PC-3 (cell line): ENCODE measurements around the gene LENG9. TPM values are rescaled to one million over a fixed set of nuclear protein-coding genes. Genes with fewer than 3 reads are reported as not detected.

Experiments used
- ATAC-seq: fragments of 200-7000 bp; cut with Tn5 transposase; 2 replicates; pipeline ENCODE4 v1.9.1; 2020; ENCODE audit warnings: mild to moderate bottlenecking, moderate library complexity
- BruUV-seq: library from RNA; stranded (reverse); fragments of 400-500 nt; replicated peaks from 2 replicates; lab custom pipeline; 2021; lab: Mats Ljungman, UMichigan
- CTCF ChIA-PET: fragments of 300-600 bp; sonication (Branson Sonifier 250); formaldehyde crosslinking; loops from one replicate; lab custom pipeline; 2022; ENCODE audit warnings: antibody characterized with exemption; lab: Charles Lee
- POLR2A ChIA-PET: fragments of 300-600 bp; sonication (Branson Sonifier 250); formaldehyde crosslinking; loops from one replicate; lab custom pipeline; 2022; ENCODE audit warnings: antibody characterized with exemption; ENCODE audit not compliant: unreplicated experiment; lab: Charles Lee
- DNase-seq: peaks from one replicate; pipeline ENCODE4 v3.0.0-alpha.2; 2015
- H2AFZ ChIP-seq: fragments of 300-600 bp; sonication (generic); 2 replicates; pipeline ENCODE4 v1.6.0; 2016; ENCODE audit warnings: antibody characterized with exemption, low read length
- H3F3A ChIP-seq: fragments of 300-600 bp; sonication (generic); one replicate; pipeline ENCODE4 v1.6.0; 2017; ENCODE audit warnings: antibody characterized with exemption, low read length, control low read depth, mild to moderate bottlenecking; ENCODE audit not compliant: unreplicated experiment
- H3K27ac ChIP-seq: fragments of 300-600 bp; sonication (generic); 2 replicates; pipeline ENCODE4 v1.5.1; 2016; ENCODE audit warnings: mild to moderate bottlenecking, low read length
- H3K27me3 ChIP-seq: fragments of 300-600 bp; sonication (generic); 2 replicates; pipeline ENCODE4 v1.6.1; 2016; ENCODE audit warnings: low read length, mixed read lengths
- H3K36me3 ChIP-seq: fragments of 300-600 bp; sonication (generic); 2 replicates; pipeline ENCODE4 v1.6.1; 2016; ENCODE audit warnings: low read depth, mixed run types, low read length, mixed read lengths
- H3K4me1 ChIP-seq: fragments of 300-600 bp; sonication (generic); 2 replicates; pipeline ENCODE4 v1.5.1; 2016; ENCODE audit warnings: low read length; ENCODE audit not compliant: insufficient read depth
- H3K4me2 ChIP-seq: fragments of 300-600 bp; sonication (generic); 2 replicates; pipeline ENCODE4 v1.6.0; 2016; ENCODE audit warnings: low read length
- H3K4me3 ChIP-seq: fragments of 300-600 bp; sonication (generic); 2 replicates; pipeline ENCODE4 v1.5.1; 2016; ENCODE audit warnings: mild to moderate bottlenecking, low read length, mixed read lengths
- H3K79me2 ChIP-seq: fragments of 300-600 bp; sonication (generic); 2 replicates; pipeline ENCODE4 v1.6.1; 2017; ENCODE audit warnings: low read length, mixed read lengths
- H3K9ac ChIP-seq: fragments of 300-600 bp; sonication (generic); 2 replicates; pipeline ENCODE4 v1.6.0; 2016; ENCODE audit warnings: mild to moderate bottlenecking, low read length
- H3K9me2 ChIP-seq: fragments of 300-600 bp; sonication (generic); replicated peaks from 2 replicates; pipeline ENCODE4 v1.6.1; 2016; ENCODE audit warnings: mixed run types, low read length, mixed read lengths
- H3K9me3 ChIP-seq: fragments of 300-600 bp; sonication (generic); 2 replicates; pipeline ENCODE4 v1.6.1; 2016; ENCODE audit warnings: low read length, mixed read lengths
- H4K20me1 ChIP-seq: fragments of 300-600 bp; sonication (generic); 2 replicates; pipeline ENCODE4 v1.6.1; 2016; ENCODE audit warnings: low read length, mixed read lengths
- CTCF ChIP-seq: fragments of 300-600 bp; sonication (generic); conservative IDR thresholded peaks from 2 replicates; pipeline ENCODE4 v1.5.1; 2017; ENCODE audit warnings: antibody characterized with exemption, low read depth, mild to moderate bottlenecking, low read length
- EZH2 ChIP-seq: fragments of 300-600 bp; sonication (generic); IDR thresholded peaks from one replicate; pipeline ENCODE4 v1.6.1; 2017; ENCODE audit warnings: antibody characterized with exemption, mild to moderate bottlenecking, low read length; ENCODE audit not compliant: unreplicated experiment
- EZH2phosphoT487 ChIP-seq: fragments of 300-600 bp; sonication (generic); IDR thresholded peaks from 2 replicates; pipeline ENCODE4 v1.6.1; 2018; ENCODE audit warnings: mild to moderate bottlenecking, antibody characterized with exemption, low read length, borderline replicate concordance
- intact Hi-C: fragments of 100-400 bp; cut with micrococcal nuclease; formaldehyde crosslinking; loops from 2 replicates; pipeline ENCODE4 v1.9.0; 2023
- total RNA-seq: library from RNA; depleted of rRNA; stranded (reverse); fragments of >200 nt; gene quantifications from 2 replicates; pipeline ENCODE4 v1.2.3, GENCODE V29; 2014

The LENG9 gene
- total RNA-seq, 1 experiment from 2014 or later = 7.1 TPM

DNA sequence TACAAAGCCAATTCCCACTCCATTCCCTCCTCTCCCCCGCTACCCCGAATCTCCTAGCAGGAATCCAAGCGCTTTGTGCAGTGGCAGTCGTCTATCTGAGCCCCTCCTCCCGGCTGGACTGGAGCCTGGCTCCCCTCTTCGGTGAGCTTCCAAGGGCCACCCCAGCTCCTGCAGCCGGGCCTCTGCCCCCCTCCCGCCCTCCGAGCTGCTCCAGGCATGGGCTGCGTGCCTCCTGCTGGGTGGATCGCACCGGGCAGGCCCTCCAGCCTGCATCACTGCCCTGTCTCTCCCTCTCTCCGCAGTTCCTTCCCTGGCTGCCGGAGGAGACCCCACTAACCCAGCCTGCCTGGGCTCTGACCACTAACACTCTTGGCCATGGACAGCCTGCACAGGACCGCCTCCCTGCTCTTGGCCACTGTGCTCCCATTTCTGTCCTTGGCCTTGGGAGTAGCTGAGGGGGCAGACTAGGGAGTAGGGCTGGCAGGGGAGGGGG lies 27.5 kb downstream of the LENG9 start:
- Histone ChIP-seq H3K9me3 (no peaks in the 10 kb centered on the region), H3K4me2 (no peak overlapping the region), H3K79me2 (peaks cover 5% of the 10 kb centered on the region; the same call in 1 of the 2 replicates), H2AFZ (no peak overlapping the region), H3K9me2 (no peaks in the 10 kb centered on the region), H3K27me3 (no peaks in the 10 kb centered on the region), H3K4me1 (peaks cover 20% of the 10 kb centered on the region), H3K4me3 (no peak overlapping the region), H4K20me1 (0 out of 2 replicates have a peak, but pooled peaks cover 3% of the 10 kb centered on the region), H3K9ac (no peak overlapping the region), H3F3A (no peaks in the 10 kb centered on the region), H3K36me3 (no peaks in the 10 kb centered on the region), H3K27ac (no peak overlapping the region)
- intact Hi-C loops = no loop called here
- BruUV-seq = no TSS peak
- TF ChIP-seq EZH2 (no peak), CTCF (no peak), EZH2phosphoT487 (no peak)
- ATAC-seq (no peak), DNase-seq (no peak)
- ChIA-PET CTCF (no interaction called here), POLR2A (no interaction called here)

DNA sequence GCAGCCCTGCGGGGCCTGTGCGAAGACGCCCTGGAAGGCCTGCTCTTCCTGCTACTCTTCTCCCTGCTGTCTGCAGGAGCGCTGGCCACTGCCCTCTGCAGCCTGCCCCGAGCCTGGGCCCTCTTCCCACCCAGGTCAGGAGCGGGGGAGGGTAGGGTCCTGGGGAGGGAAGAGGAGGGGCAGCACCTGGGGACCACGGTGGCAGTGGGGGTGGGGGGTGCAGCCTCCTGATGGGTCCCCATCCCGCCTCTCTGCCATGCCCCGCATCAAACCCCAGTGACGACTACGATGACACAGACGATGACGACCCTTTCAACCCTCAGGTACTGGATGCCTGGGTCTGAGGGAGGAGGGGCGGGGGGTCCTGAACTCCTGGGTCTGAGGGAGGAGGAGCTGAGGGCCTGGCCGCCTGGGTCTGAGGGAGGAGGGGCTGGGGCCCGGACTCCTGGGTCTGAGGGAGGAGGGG lies 28.0 kb downstream of the LENG9 start:
- no peak overlapping the region for H3K4me3 ChIP-seq
- ATAC-seq = no peak
- no peaks in the 10 kb centered on the region for H3K27me3 ChIP-seq
- ChIA-PET POLR2A (no interaction called here), CTCF (no interaction called here)
- H3K9ac ChIP-seq = no peak overlapping the region
- peaks cover 25% of the 10 kb centered on the region for H3K4me1 ChIP-seq
- no peak overlapping the region for H3K27ac ChIP-seq
- H2AFZ ChIP-seq = no peak overlapping the region
- no peak overlapping the region for H3K4me2 ChIP-seq
- H3K36me3 ChIP-seq = no peaks in the 10 kb centered on the region
- DNase-seq = no peak
- BruUV-seq = no TSS peak
- TF ChIP-seq EZH2 (no peak), CTCF (no peak), EZH2phosphoT487 (no peak)
- intact Hi-C loops = no loop called here
- H3K79me2 ChIP-seq = no peaks in the 10 kb centered on the region
- no peaks in the 10 kb centered on the region for H3K9me3 ChIP-seq
- 0 out of 2 replicates have a peak, but pooled peaks cover 3% of the 10 kb centered on the region for H4K20me1 ChIP-seq
- H3F3A ChIP-seq = no peaks in the 10 kb centered on the region
- H3K9me2 ChIP-seq = no peaks in the 10 kb centered on the region

DNA sequence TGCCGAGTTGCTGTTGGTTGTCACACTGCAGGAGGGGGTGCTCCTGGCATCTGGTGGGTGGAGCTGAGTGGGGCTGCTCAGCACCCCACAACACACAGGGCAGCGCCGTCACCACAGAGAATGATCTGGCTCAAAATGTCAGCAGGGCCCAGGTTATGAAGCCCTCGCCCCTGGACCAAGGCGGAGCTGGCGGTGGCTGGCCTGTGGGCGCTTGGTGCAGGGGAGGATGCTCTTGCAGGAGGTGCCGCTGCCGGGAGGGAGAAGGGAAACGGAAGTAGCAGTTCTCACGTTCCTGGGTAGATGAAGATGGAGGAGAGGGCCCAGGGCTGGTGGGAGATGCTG lies 28.7 kb downstream of the LENG9 start:
- no peaks in the 10 kb centered on the region for H3K27me3 ChIP-seq
- H2AFZ ChIP-seq = no peak overlapping the region
- H4K20me1 ChIP-seq = no peaks in the 10 kb centered on the region
- ChIA-PET POLR2A (no interaction called here), CTCF (no interaction called here)
- ATAC-seq (no peak), DNase-seq (no peak)
- intact Hi-C loops = no loop called here
- no peak overlapping the region for H3K4me3 ChIP-seq
- H3K79me2 ChIP-seq = no peaks in the 10 kb centered on the region
- BruUV-seq = no TSS peak
- H3K4me1 ChIP-seq = peaks cover 25% of the 10 kb centered on the region
- no peak overlapping the region for H3K4me2 ChIP-seq
- no peaks in the 10 kb centered on the region for H3K36me3 ChIP-seq
- no peak overlapping the region for H3K9ac ChIP-seq
- no peaks in the 10 kb centered on the region for H3K9me2 ChIP-seq
- no peak for TF ChIP-seq EZH2phosphoT487
- no peak for TF ChIP-seq CTCF
- no peak for TF ChIP-seq EZH2
- H3F3A ChIP-seq = no peaks in the 10 kb centered on the region
- H3K27ac ChIP-seq = no peak overlapping the region
- H3K9me3 ChIP-seq = no peaks in the 10 kb centered on the region
